ENCODE data around the gene SERTAD2.

The SERTAD2 gene

GRCh38 chr2:64594226-64594989 lies 59.3 kb downstream of the SERTAD2 start:
- H3K4me3 ChIP-seq (ENCODE audit: low read depth, low read length): no peak overlapping the region
- DNase-seq (ENCODE audit: low read depth): peak; percentile 38
- TF ChIP-seq CTCF (IDR thresholded peaks at IDR 0.05; ENCODE audit: insufficient read depth, low read depth, low read length, missing control alignments): no peak

- H3K4me3 ChIP-seq (ENCODE audit: low read depth, low read length): no peak overlapping the region
- no peak for DNase-seq (ENCODE audit: low read depth)
- TF ChIP-seq CTCF (IDR thresholded peaks at IDR 0.05; ENCODE audit: insufficient read depth, low read depth, low read length, missing control alignments): no peak
These were observed 60.6 kb downstream of the SERTAD2 start for GRCh38 chr2:64593035-64593655.

GRCh38 chr2:64591188-64591587 lies 62.5 kb downstream of the SERTAD2 start:
- no peak overlapping the region for H3K4me3 ChIP-seq (ENCODE audit: low read depth, low read length)
- TF ChIP-seq CTCF (IDR thresholded peaks at IDR 0.05; ENCODE audit: insufficient read depth, low read depth, low read length, missing control alignments): no peak
- DNase-seq (ENCODE audit: low read depth): peak; percentile 34

- no peak overlapping the region for H3K4me3 ChIP-seq (ENCODE audit: low read depth, low read length)
- no peak for DNase-seq (ENCODE audit: low read depth)
- TF ChIP-seq CTCF (IDR thresholded peaks at IDR 0.05; ENCODE audit: insufficient read depth, low read depth, low read length, missing control alignments): no peak
These were observed 66.2 kb downstream of the SERTAD2 start for GRCh38 chr2:64587561-64587960.

- peak; percentile 58 for DNase-seq (ENCODE audit: low read depth)
- no peak overlapping the region for H3K4me3 ChIP-seq (ENCODE audit: low read depth, low read length)
- peak; percentile 54 for TF ChIP-seq CTCF (IDR thresholded peaks at IDR 0.05; ENCODE audit: insufficient read depth, low read depth, low read length, missing control alignments)
These were observed 66.7 kb downstream of the SERTAD2 start for GRCh38 chr2:64586883-64587481.

- DNase-seq (ENCODE audit: low read depth): peak; percentile 59
- no peak overlapping the region for H3K4me3 ChIP-seq (ENCODE audit: low read depth, low read length)
- no peak for TF ChIP-seq CTCF (IDR thresholded peaks at IDR 0.05; ENCODE audit: insufficient read depth, low read depth, low read length, missing control alignments)
These were observed 67.7 kb downstream of the SERTAD2 start for GRCh38 chr2:64586054-64586453.

Data from GM12865 (cell line).